HG02840 (cell line): ENCODE data around the gene ESRRG.

Experiments used
- ATAC-seq: cut with Tn5 transposase; IDR thresholded peaks from one replicate; pipeline ENCODE4 v1.9.1; 2021; ENCODE audit warnings: mild to moderate bottlenecking, moderate library complexity, moderate number of reproducible peaks; ENCODE audit not compliant: unreplicated experiment, low FRiP score

Gene ESRRG

DNA sequence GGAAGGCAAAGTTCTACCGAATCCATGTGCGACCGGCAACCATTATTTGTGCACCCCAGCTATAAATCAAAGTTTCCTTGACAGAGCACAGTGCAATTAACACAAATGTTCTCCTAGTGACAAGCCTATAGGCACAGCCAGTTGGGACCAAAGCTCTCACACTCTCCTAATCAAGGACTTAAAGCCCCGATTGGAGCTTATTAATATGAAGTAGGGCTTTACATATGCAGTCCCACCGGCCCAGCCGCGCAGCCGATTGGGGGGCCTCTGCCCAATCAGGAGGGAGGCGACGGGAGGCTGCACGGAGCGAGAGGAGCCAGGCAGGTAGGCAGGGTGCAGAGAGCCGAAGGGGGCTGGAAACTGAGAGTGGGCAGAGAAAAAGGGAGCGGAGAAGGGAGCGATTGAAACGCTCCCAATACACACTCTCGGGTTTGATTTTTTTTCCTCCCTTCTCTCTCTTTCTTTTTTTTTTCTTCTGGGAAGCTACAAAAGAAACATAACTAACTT lies at the start of gene ESRRG:
Gene ESRRG, minus strand, starts transcription at position 156 of the 507 bp plus-strand sequence. Its CDS starts 130 bp downstream, at position 26.
- no peak for ATAC-seq

DNA sequence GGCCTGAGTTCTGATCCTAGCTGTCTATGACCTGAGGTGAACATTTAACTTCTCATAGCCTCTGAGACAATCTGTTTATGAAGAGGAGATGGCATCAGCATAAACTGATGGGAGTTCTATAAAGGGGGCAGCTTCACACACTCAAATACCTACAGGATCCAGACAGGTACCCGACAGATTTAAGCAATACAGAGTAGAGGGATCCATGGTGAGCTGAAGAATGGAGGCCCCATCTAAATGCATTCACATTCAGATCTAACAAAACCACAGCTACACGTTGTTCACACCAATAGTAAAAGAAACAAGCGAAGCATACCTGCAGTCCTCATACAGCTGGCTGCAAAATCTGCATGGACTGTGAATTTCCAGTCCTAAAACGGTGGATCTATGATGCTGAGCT lies 48.7 kb upstream of the ESRRG start:
- no peak for ATAC-seq

DNA sequence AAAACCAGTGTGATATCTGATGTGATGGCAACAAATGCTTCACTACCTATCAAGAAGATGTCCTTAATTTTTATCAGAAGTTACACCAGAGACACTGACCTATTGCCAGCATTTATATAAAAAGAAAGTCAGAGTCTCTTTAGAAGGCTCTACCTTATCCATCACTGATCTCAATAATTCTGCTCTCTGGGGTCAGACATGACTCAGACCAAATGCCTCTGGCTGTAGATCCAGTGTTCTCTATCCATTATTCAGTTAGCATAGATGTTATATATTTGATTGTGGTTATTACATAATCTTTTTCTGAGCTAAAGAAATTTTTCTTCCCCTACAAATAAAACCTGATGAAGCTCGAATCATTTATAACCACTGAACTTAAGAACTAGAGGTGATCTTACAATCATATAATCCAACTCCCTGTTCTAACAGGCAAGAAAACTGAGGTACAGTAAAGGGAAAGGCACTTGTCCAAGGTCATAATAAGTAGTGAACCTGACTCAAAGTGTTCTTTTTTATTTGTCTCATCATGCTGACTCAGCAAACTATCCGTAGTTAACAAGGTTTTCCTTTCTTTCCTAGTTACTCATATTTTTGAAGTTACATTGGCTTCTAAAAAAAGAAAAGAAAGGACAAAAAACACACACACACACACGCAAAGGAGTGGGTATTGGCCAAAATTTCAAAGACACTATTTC lies 43.6 kb upstream of the ESRRG start:
- no peak for ATAC-seq

DNA sequence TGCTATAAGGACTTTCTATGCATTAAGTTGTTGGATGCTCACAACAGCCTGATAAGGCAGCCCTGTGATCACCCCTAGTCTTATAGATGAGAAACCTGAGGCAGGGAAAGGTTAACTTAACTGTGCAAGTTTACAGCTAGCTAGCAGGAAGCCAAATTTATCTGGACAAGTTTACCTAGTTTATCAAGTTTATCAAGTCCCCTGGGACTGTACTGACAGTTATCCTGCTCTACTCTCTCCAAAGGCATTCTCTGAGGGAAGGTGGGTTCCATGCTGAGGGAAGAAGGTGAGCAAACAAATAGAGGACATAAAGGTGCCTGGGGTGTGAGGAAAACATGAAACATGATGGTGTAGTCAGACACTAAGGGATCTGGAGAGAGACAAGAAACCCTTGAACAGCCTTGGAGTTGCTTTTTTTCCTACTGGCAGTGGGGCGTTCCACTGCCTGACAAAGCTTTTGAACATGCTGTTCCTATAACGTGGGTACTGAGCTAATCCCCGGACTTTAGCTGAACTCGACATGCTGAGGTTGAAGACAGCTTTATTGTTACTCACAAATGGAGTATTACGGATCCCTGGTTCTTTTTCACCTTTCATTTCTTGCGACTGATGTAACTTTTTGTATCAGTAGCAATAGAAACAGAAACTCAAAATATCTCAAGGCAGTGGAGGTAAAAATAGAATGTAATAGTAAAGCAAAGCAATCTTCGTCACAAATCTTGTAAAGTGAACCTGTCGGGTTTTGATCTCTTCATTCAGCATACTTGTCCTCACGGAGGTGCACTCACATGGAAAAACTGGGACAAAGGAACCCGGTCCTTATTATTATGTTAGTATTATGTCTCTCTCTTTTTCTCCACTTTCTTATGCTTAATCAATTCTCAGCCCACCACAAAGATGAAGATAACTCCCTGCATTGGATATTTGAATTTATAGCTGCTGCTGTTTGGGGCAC lies 42.4 kb upstream of the ESRRG start:
- no peak for ATAC-seq

DNA sequence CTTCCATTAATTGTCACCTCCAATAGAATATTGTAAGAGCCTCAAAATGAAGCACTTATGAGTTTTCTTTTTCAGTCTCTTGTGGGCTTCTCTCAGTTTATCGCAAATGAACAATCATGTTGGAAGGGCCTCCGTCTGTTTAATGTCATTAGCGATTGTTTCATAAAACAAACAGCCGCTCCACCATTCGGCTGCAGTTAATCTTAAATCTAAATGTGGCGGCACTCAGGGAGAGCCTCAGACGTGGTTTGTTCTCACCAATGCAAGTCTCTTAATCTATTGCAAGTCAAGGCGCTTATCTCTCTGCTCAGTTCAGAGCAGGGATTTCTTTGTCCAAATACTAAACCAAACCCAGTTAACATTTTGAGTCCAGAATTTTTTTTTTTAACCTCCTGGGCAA lies 34.9 kb upstream of the ESRRG start:
- ATAC-seq: no peak

DNA sequence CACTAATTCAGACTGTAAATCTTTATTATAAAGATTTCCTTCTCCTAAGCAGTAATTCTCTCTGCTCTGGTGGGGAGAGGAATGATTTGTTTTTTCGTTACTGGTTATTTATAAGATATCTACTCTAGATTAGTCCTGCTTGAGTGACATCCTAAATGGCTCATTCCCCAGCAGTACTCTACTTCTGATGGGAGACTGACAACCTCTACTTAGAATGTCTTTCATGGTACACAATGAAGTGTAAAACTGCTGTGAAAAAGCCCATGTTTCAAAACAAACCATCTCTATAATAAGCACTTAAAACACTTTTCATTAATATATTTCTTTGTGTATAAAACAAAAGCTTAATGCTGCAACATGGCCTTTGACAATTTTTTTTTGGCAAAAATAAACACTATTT lies 33.9 kb upstream of the ESRRG start:
- no peak for ATAC-seq

DNA sequence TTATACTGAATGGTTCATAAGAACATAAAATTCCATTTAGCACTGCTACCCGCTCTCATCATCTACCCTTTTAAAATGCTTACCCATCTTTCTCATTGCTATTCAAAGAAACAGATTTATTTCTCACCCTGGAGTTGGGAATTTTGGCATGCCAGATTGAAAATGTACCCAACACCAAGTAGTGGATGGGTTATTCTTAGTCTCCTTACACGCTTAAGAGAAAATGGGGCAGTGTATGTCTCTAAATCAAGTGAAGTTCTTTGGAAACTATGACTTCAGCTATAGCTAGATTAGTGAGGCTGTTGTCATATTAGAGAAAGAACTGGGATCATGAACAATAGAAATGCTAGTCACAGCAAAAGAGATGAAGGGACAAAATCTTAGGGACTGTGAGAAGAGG lies 27.7 kb upstream of the ESRRG start:
- ATAC-seq: no peak

DNA sequence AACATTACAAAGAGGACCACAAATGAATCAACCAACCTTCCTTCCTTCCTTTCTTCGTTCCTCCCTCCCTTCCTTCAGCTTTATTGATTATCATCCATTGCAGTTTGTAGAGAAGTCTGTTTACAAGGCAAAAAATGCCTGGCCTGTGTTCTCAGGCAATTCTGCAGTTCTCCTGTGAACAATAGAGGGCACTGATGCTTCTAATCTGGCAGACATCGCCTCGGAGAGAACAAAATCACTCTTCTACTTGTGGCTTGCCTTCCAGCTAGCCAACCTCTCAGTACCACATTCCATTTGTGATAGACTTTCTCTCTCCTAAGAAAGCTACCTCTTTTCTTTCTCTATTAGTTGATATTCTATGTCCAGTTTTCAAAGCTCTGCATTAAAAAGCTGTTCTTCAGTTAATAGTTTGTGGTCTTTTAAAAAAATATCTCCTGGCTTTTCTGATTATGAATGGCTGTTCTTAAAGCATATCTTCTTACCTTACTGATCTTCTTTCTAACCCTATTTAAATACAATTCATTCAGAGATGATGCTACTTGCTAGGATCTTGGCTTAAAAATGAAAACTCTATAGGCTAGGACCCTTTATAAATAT lies 26.9 kb upstream of the ESRRG start:
- ATAC-seq: no peak

DNA sequence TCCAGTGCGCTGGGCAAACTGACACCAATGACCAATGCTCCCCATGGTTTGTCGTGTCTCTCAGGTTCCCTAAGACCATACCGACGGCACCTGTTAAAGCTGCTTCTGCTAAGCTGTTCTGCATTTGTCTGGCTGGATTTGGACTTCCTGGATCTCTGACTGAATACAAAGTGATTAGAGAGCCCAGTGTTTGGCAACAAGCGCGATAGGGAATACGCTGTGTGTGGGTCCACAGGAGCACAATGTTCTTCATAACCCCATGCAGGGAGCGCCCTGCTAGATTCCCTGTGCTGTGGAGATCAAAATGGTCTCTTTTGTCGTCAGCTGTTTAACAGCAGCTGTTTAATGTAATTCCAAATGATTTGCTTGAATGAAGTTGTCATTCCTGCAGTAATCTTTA lies 26.0 kb upstream of the ESRRG start:
- ATAC-seq: no peak

DNA sequence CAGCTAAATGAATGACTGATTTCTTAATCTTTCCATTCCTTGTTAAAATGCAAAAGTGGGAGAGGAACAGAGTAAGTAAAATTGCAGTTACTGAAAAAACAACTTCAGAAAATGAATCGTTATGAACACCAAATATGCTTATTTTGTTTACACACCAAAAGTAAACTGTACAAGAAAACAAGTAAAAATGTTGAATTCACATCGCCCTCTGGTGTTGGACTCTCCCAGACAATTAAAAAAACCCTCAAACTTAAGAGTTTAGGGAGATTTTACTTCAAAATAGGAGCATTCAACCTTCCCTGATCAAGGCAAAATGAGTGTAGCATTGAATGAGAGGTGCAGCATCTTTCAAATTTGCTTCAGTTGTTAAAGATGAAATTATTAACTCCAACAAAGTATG lies 19.4 kb upstream of the ESRRG start:
- no peak for ATAC-seq

DNA sequence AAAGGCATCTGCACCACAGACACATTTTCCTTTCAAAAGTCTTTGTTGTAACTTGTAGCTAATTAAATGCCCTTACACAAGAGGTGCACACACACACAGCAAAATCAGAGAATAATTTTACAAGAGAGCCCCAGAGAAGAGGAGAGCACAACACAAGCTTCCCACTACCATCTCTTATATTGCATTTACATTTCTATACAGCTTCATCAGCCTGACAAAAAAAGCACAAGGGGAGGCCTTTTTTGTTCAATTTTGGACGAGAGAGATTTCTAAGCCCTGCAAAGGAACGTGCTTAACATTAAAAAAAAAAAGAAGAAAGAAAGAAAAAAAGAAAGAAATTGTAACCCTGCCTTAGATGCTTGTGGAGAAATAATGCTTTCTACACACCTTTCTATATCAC lies 17.1 kb upstream of the ESRRG start:
- ATAC-seq: no peak

DNA sequence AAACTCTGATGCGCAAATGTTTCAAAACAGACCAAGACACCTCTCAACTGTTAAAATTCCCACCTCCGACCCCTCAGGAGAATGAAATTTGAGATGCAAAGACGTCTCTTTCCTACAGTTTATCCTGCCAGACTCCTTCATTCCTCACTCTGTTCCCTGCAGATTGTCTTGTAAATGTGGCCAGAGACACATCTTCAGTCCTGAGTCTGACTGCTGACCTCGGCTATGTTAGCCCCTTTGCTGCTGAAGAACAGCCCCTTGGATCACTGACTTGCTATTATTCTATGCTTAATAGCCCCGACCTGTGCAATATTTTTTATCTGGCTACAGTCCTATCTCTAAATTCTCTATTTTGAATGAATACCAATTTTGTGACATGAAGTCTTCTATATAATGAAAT lies 16.6 kb upstream of the ESRRG start:
- no peak for ATAC-seq

DNA sequence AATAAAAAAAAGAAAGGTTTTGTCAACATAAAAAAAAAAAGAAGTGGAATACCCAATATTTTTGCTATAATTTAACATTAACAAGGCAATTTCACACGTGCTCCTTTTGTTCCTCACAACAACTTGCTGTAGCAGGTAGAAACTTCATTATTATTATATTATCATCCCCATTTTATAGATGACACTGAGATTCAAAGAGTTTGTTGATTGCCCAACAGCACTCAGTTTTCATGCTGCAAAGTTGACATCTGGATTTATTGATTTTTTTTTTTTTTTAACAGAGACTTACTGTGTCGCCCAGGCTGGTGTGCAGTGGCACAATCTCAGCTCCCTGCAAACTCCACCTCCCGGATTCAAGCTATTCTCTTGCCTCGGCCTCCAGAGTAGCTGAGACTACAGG lies 8.9 kb upstream of the ESRRG start:
- ATAC-seq: no peak

DNA sequence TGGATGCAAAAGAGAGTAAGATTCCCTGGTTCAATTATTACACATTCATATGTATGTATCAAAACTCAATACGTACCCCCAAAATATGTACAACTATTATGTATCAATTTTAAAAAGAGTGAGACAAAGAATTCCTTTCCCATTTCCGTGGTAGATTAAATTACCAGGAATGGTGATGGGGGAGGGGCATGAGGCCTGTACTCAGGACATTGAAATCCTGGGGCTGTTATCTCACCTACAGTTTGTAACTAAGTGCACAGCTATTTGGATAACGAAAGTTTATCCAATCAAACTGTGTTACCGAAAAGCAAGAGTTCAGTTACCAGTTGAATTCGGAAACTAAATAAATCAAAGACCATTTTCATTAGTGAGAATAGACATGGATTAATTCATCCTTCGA lies 8.3 kb upstream of the ESRRG start:
- no peak for ATAC-seq

DNA sequence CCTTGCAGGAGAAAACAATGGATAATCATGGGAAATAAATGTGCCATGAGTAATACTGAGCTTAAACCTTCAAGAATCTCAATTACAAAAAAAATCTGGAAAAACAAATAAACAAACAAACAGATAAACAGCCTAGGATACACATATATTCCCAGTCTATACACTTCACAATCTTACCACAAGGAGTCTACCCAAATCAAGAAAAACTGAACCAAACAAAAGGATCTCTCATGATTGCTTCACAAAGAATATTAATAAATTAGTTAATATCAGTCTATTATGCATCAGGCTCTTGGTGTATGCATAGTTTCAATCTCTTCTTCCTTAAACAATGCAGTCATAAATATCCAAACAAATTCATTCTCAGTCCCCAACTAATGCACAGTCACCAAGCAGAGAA lies 3.2 kb upstream of the ESRRG start:
- ATAC-seq: no peak

DNA sequence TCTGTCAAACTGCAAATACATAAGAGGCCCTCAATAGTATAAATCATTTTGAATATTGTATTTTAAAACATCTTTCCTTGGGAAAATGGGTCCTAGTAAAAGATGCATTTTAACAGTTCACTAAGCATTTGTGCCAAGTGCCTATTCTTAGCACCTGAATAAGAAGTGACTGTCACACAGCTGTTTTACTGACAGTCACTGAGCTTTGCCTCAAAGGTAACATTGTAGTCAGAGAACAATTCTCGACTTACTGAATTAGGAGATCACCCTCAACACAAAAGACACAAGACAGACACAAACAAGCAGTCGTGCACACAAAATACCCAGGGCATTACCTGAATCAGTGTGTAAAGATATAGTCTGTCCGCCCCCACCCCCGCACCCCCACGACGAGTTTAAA lies 408 bp downstream of the ESRRG start:
- ATAC-seq: no peak

DNA sequence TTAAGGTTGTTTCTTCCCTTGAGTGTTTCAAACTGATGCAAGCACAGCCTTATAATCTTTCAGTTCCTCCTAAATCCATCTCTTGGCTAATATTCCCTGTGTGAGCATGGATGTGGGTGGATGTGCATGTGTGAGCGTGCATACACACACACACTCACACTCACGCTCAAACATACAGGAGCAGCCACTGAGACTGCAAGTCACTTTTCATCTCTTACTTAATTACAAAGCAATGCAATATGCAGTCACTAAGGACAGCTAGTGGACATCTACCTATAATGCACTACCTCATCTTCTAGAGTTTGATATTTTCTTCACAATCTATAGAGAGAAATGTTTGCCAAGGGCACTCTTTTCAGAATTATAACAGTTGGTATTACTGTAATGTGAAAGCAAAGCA lies 1.4 kb downstream of the ESRRG start:
- ATAC-seq: no peak

DNA sequence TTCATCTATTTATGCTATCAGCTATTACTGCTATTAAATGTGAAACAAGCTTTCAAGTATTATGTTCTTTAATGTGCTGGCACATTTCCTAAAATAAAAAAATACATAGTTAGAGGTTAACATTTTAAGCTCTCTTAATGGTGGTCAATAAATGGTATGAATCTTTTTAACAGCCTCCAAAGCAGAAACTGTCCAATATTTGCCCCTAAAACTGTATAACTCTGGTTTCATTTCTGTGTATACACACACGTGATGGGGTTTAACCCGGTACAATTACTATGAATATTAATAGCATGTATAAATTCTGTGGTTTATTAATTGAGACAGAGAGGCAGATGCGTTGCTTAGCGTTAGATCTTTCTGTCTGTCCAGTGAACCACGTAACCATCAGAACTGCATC lies 2.2 kb downstream of the ESRRG start:
- no peak for ATAC-seq

DNA sequence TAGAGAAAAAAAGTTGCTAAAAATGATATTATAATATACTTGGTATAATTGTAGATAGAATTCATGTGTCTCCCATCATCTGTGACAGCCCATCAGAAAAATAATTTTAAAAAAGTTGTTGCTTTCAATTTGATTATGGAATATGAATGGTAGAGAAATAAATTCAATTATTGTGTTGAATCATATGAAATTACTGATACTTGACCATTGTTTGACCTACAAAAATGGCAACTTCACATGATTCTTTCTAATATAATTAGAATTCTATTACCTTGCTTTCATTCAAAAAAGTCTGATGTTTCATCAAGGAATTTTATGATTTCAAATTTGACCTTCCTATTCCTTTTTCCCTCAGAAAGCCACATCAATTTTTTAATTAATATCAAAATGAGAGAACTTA lies 11.5 kb downstream of the ESRRG start:
- no peak for ATAC-seq

DNA sequence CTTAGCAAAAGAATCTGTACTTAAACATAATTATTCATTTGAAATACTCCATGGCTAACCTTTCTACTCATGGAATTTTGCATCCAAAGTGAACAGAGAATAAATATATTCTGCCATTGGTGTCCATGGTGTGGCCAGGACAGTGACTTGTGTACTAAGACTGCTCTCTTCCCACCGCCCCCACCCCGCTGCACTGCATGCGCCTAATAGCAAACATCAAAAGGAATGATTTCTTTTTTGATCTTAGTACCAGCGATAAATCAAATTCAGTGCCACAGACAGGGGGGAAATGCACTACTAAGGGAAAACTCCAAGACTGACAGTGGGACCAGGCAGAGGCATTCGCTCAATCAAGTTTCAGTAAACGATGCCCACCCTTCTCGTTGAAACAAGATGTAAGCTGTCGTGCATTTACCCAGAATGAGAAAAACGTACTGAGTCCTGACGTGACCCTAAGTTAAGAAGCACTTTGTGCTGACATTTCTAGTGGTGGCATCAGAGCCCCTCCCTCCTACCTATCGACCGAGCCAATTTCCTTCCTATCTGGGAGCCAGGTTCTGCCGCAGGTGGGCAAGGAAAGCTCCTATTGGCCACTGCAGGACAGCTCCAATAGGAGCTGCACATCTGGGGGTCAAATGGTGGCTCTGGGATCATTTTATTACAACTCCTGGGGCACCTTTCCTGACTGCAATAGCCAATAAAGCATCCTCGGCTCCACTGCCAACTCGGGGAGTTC lies 12.5 kb downstream of the ESRRG start:
- ATAC-seq: no peak

DNA sequence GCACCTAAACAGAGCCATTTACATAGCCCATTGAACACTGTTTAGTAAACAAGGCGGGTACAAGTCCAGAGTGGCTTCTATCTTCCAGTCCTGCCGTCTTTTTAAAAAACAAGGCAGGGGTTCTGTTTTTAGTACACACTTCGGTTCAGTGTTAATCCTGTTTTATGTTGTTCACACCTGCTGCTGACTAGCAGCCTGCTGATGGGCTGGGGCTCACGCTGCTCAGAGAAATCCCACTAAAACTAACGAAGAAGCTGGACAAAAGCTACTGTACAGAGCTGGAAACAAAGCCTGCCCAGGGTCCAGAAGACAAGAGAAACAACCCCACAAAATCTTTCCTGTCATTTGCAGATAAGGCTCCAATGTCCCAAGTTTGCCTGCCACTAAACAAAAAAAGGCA lies 13.2 kb downstream of the ESRRG start:
- ATAC-seq: no peak
